T-helper 1 cell treated with Interleukin-12 subunit alpha and Interleukin-12 subunit beta and Interleukin-4 antibody, amounts not matched to agents 30 μg/mL and 1 μg/mL, for 36 hours (primary cell): ENCODE measurements around the gene CCDC71L.

Experiments used
- H3K27ac Mint-ChIP-seq: one replicate; pipeline ENCODE4 v1.8.0; 2021; ENCODE audit warnings: mild to moderate bottlenecking, mixed read lengths
- H3K27me3 Mint-ChIP-seq: one replicate; pipeline ENCODE4 v1.8.0; 2021; ENCODE audit warnings: low read depth, mixed read lengths
- H3K36me3 Mint-ChIP-seq: one replicate; pipeline ENCODE4 v1.8.0; 2021; ENCODE audit warnings: low read depth, mixed read lengths
- H3K4me1 Mint-ChIP-seq: one replicate; pipeline ENCODE4 v1.8.0; 2021; ENCODE audit warnings: low read depth, mixed read lengths
- H3K4me3 Mint-ChIP-seq: one replicate; pipeline ENCODE4 v1.8.0; 2021; ENCODE audit warnings: mild to moderate bottlenecking, moderate library complexity, mixed read lengths
- H3K9me3 Mint-ChIP-seq: one replicate; pipeline ENCODE4 v1.8.0; 2021; ENCODE audit warnings: mixed read lengths

CCDC71L gene

DNA sequence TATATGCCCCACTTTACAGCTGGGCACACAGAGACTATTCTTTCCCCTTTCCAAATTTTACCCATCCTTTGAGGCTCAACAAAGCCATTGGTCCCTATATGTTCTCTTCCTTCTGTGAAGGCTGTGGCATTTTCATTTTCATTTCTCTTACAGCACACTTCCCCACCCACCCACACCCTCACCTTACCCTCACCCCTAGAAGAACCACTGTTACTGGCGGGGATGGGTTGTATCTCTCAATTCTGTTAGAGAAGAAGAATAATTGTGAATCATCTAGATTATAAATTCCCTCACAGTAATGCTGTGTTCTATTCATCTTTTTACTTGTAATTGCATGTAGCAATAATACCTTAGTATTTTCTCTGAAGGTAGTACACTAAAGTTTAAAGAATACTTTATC lies 10.2 kb upstream of the CCDC71L start:
- no peaks in the 10 kb centered on the region for H3K27me3 Mint-ChIP-seq
- H3K4me3 Mint-ChIP-seq, result no peak overlapping the region
- H3K4me1 Mint-ChIP-seq, result no peaks in the 10 kb centered on the region
- H3K9me3 Mint-ChIP-seq, result peaks cover 19% of the 10 kb centered on the region
- no peak overlapping the region for H3K27ac Mint-ChIP-seq
- H3K36me3 Mint-ChIP-seq, result no peaks in the 10 kb centered on the region

DNA sequence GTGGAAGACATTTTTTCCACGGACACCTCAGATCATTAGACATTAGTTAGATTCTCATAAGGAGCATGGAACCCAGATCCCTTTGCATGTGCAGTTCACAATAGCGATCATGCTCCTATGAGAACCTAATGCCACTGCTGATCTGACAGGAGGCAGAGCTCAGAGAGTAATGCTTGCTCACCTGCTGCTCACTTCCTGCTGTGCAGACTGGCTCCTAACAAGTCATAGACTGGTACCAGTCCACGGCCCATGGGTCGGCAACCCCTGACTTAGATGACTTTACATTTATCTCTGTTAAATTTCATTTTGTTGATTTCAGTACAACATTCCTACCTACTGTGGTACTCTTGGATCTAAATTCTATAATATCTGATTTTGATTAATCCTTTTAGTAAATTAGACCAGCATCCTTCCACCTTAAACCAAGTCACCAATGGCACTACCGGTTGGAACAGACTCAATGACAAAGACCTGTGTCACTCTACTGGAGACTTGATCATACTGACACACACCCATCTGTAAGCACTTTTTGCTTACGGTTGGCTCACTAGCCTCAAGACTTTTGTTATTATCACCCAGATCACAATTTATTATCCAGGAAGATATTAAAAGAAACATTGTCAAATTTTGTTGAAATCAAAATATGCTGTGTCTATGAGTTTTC lies 8.0 kb upstream of the CCDC71L start:
- no peak overlapping the region for H3K27ac Mint-ChIP-seq
- no peaks in the 10 kb centered on the region for H3K27me3 Mint-ChIP-seq
- H3K4me1 Mint-ChIP-seq, result no peaks in the 10 kb centered on the region
- H3K36me3 Mint-ChIP-seq, result no peaks in the 10 kb centered on the region
- H3K9me3 Mint-ChIP-seq, result peaks cover 11% of the 10 kb centered on the region
- no peak overlapping the region for H3K4me3 Mint-ChIP-seq

DNA sequence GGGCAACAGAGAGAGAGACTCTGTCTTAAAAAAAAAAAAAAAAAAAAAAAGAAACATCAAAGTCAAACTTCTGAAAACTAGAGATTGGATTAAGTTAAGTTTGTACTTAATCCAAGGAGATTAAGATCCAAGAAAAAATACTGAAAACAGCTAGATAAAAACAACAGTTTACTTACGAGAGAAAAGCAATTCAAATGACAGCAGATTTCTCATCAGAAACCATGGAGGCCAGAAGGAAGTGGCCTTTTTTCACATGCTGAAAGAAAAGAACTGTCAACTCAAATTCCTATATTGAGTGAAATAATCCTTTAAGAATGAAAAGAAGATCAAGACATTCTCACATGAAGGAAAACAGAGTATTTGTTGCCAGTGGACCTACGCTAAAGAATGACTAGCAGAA lies 5.4 kb upstream of the CCDC71L start:
- peaks cover 4% of the 10 kb centered on the region for H3K4me1 Mint-ChIP-seq
- H3K4me3 Mint-ChIP-seq, result no peak overlapping the region
- peaks cover 6% of the 10 kb centered on the region for H3K9me3 Mint-ChIP-seq
- no peaks in the 10 kb centered on the region for H3K27me3 Mint-ChIP-seq
- H3K36me3 Mint-ChIP-seq, result no peaks in the 10 kb centered on the region
- no peak overlapping the region for H3K27ac Mint-ChIP-seq

DNA sequence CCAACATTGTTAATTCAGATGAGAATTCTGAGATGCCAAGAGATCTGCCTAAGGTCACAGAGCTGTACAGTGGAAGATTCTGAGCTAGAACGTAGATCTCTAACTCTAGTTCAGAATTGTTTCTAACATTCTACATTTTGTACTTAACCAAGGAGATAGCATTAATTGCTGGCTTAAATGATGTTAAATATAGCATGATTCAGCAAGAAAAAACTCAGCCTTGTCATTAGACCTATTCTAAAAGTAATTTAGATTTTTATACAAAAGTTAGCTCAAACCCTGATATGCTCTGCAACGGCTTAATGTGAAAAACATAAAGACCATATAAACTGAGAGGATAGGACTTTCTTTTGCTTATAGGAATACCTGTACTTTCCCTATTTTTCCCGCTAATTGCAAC lies 3.4 kb upstream of the CCDC71L start:
- no peak overlapping the region for H3K27ac Mint-ChIP-seq
- H3K4me3 Mint-ChIP-seq, result no peak overlapping the region
- H3K4me1 Mint-ChIP-seq, result peaks cover 11% of the 10 kb centered on the region
- H3K27me3 Mint-ChIP-seq, result no peaks in the 10 kb centered on the region
- H3K36me3 Mint-ChIP-seq, result peaks cover 1% of the 10 kb centered on the region
- H3K9me3 Mint-ChIP-seq, result no peaks in the 10 kb centered on the region

DNA sequence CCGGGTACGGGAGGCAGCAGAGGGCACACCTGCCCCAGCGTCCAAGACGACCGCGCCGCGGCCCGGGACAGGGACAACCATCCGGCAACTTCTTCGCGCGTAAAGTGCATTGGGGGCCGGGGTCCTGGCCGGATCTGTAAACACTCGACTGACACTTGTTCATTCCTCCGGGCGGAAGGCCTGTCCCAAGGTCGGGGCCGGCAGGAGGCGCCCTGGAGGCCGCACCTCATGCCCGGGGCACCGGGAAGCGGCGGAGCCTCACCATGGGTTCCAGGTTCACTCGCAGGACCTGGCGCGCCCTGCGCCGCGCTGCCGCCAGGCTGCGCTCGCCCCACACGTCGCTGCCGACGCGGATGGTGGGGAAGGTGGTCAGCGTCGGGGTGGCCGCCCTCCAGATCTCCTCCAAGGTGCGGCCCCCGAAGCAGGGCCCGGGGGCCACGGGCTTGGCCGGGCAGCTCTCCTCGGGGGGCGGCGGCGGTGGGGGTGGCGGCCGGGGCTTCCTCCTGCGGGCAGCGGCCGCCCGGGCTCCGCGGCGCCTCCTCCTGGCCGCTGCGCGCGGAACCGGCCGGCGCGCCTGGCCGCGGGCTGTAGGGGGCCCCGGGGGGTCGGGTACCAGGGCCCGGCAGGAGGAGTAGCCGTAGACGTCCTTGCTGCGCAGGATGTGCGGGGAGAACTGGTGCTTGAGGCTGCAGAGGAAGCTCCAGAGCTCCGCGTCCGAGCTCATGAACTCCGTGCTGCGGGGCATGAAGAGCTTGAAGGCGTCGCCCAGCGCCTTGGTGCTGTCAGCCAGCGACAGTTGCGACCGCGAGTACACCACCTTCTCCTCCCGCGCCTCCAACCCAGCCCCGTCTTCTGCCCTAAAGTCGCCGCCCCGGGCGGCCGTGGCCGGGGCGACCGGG lies 746 bp downstream of the CCDC71L start:
- peaks cover 28% of the 10 kb centered on the region for H3K4me1 Mint-ChIP-seq
- peak overlapping the region; percentile 95 for H3K4me3 Mint-ChIP-seq
- H3K36me3 Mint-ChIP-seq, result peaks cover 1% of the 10 kb centered on the region
- no peaks in the 10 kb centered on the region for H3K27me3 Mint-ChIP-seq
- H3K27ac Mint-ChIP-seq, result peak overlapping the region; percentile 67
- no peaks in the 10 kb centered on the region for H3K9me3 Mint-ChIP-seq

DNA sequence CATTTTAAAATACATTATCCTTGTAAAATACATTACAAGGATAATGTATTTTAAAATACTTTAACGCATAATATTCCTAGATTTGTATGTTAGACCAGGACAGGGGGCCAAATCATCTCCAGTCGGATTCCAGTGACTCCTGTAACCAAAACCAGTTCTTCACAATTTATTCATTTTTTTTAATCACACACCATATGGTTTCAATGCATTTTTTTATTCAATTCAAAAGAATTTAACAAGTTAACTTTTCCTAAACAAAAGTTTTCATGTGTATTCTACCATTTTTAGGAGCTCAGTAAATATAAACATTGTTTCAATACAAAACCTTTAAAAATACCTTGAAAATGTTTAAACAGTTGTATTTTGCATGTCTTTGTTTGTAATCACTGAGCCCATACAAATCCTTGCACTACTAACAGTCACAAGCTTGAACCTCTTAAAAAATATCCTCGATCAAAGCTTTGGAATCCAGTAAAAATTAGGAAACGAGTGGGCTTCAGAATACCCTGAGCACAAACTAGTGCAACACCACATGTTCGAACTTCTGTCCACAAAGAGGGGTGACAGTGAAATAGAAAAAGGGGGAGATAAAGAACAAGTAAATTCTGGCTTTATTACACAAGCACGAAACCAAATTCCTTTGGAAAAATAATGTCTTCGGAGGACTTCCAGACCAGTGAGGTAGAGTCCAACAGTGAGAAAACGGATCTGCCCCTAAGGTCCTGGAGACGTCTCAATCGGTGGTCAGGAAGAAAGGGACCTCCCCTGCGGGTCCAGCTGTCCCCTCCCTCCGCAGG lies 1.6 kb downstream of the CCDC71L start:
- Mint-ChIP-seq H3K4me1 (peaks cover 28% of the 10 kb centered on the region), H3K9me3 (no peaks in the 10 kb centered on the region), H3K36me3 (peaks cover 1% of the 10 kb centered on the region), H3K27me3 (peaks cover 3% of the 10 kb centered on the region), H3K27ac (peak overlapping the region; percentile 79), H3K4me3 (peak overlapping the region; percentile 95)

DNA sequence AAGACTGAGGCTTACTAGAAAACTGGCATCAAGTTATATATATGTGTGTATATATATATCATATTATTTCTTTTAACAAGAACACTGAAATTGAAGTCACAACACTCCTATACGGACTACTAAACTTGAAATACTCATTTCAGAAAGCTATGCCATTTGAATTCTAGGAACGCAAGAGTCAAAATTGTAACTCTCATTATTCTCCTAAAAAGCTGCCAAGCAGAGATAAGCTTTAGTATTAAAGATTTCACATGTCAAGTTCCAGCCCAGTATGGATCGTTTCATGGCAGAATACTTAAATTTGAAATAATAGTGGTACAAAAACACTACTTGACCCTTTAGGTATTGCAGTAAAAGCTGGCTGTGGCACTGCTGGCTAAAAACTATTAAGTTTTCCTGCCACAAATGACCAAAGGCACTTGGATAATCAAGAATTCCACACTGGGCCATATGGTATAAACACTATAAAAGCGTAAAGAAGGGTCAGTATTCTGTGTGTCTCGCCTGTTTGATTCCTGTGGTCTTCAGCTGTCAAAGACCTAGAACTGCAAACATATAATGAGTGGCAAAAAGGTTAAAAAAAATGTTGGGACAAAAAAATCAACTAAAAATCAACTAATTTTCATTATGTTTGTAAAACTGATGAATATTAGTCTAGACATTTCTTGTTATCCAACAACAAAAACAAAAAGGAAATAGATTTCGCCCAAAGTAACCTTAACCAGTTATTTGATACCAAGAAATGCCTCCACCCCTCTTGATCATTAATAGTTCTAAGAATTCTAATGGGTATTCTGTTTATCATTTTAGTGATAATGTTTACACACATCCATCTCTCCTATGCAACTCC lies 2.4 kb downstream of the CCDC71L start:
- no peak overlapping the region for H3K4me3 Mint-ChIP-seq
- peaks cover 1% of the 10 kb centered on the region for H3K36me3 Mint-ChIP-seq
- H3K27ac Mint-ChIP-seq, result no peak overlapping the region
- H3K4me1 Mint-ChIP-seq, result peaks cover 28% of the 10 kb centered on the region
- H3K27me3 Mint-ChIP-seq, result peaks cover 10% of the 10 kb centered on the region
- H3K9me3 Mint-ChIP-seq, result no peaks in the 10 kb centered on the region

DNA sequence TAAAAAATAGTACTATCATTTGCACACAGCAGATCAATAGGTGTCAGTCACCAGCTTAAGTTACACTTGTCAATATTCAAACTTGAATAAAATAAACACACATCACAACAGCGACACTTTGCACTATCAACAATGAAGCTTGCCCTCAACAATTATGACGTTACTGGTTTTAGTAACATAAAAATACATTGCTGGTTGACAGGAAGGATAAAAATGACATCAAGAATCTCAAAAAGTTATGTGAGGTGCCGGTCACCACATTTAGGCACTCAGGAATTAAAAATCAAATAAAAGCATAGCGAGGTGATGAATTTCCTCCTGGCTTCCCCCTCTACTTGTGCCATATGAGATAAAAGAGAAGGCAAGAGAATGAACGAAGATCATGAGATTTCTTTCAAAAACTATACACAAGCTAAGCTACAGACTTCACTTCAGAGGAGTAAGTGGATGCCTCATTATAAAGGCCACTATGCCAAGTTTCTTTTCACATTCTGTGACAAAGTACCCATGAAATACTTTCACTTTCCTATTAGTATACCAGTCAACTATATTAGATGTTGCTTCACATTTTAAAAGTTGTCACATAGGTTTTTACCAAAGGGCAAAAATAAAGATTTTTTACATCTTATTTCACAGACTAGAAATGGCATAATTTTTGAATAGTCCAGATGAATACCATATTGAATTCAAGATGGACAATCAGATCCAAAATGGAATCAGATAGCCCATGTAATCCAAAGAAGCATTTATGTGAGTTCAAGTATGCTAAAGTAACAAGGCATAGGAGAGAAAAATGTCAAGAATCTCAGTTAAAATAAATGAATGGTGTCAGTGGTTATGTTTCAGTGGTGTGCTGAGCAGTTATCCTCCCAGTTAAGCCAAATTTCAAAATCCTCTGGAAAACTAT lies 3.6 kb downstream of the CCDC71L start:
- peaks cover 20% of the 10 kb centered on the region for H3K27me3 Mint-ChIP-seq
- H3K9me3 Mint-ChIP-seq, result no peaks in the 10 kb centered on the region
- peaks cover 27% of the 10 kb centered on the region for H3K4me1 Mint-ChIP-seq
- no peak overlapping the region for H3K27ac Mint-ChIP-seq
- H3K4me3 Mint-ChIP-seq, result no peak overlapping the region
- H3K36me3 Mint-ChIP-seq, result peaks cover 1% of the 10 kb centered on the region

DNA sequence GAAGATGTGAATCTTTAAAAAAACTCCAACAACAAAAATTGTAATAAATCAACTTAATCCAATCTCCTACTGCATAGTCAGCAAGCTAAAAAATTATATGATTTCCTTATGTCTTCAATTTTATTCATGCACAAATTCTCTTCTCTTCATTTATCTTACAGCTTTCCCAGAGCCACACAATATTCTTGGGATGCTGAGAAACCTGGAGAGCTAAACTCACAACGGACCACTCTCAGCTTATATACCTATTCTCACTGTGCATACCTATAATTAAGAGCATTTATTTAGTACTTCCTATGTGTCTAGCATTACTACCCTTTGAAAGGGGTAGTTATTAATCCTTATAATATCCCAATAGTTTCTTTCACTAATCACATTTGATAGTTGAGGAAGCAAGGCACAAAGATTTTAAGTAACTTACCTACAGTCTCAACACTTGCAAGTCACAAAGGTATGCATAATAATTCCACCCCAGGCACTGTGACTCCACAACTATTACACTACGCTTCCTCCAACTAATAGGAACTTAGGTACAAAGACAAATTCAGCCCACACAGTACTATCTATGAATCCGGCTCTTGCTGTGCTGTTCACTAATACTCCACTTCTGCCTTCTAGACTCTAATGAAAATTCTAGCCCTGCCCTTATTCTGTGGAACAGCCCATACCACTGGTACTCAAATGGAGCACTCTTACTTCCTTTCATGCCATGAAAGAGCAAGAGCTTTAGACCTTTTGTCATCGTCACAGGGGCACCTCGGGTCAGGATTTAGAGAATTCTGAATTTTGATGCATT lies 5.1 kb downstream of the CCDC71L start:
- peaks cover 1% of the 10 kb centered on the region for H3K36me3 Mint-ChIP-seq
- H3K27ac Mint-ChIP-seq, result no peak overlapping the region
- H3K4me3 Mint-ChIP-seq, result no peak overlapping the region
- no peaks in the 10 kb centered on the region for H3K9me3 Mint-ChIP-seq
- peaks cover 20% of the 10 kb centered on the region for H3K4me1 Mint-ChIP-seq
- peaks cover 20% of the 10 kb centered on the region for H3K27me3 Mint-ChIP-seq

DNA sequence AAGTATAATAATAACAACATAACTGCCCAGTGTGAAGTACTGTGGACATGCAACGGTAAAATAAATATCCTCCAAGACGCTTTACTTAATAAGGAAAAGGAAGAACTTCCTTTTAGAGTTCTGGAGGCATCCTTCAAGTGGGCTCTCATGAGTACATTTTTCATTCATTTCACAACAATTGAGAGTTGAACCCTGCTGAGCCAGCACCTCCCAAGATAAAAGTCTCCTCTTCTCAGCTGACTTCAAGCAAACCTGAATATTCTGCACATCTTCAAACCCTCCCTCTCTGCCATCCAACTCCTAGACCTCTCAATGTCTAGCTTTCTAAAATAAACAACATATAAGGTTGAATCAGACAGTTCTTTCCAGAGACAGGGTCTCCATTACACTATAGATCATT lies 7.5 kb downstream of the CCDC71L start:
- Mint-ChIP-seq H3K4me1 (peaks cover 8% of the 10 kb centered on the region), H3K9me3 (no peaks in the 10 kb centered on the region), H3K27me3 (peaks cover 20% of the 10 kb centered on the region), H3K36me3 (no peaks in the 10 kb centered on the region), H3K4me3 (no peak overlapping the region), H3K27ac (no peak overlapping the region)

DNA sequence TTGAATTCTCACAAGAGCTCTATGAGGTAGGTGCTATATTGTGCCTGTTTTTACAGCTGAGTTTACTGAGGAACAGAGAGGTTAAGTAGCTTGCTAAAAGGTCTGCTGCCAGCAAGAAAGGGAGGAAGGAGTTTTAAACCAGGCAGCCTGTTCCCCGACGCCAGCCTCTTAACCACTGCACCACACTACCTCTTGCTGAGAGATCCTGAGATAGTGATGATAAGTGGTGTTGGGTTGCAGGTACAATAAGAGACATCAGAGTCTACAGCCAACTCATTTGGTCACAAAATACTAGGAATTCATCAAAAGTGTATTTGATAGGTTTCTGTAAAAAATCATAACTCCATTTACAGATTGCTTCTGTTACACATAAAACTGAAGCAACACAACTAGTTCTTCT lies 8.0 kb downstream of the CCDC71L start:
- Mint-ChIP-seq H3K9me3 (no peaks in the 10 kb centered on the region), H3K4me1 (peaks cover 7% of the 10 kb centered on the region), H3K27me3 (peaks cover 20% of the 10 kb centered on the region), H3K27ac (no peak overlapping the region), H3K4me3 (no peak overlapping the region), H3K36me3 (no peaks in the 10 kb centered on the region)

DNA sequence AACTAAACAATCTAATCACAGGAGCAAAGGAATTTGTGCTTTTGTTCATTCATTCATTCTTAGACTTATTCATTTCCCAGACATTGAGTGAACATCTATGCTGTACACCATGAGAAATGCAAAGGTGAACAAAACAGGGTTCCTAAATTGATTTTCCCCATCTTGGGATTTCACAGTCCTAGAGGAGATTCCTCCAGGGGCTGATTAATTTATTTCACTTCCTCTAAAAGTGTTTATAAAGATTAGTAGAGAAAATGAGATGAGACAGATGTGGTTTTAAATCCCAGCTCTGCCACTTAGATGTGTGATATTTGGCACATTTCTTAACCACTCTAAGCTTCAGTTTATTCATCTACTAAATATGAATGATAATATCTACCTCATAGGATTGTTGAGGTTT lies 8.9 kb downstream of the CCDC71L start:
- Mint-ChIP-seq H3K9me3 (no peaks in the 10 kb centered on the region), H3K4me1 (peaks cover 2% of the 10 kb centered on the region), H3K4me3 (no peak overlapping the region), H3K36me3 (no peaks in the 10 kb centered on the region), H3K27ac (no peak overlapping the region), H3K27me3 (peaks cover 24% of the 10 kb centered on the region)

DNA sequence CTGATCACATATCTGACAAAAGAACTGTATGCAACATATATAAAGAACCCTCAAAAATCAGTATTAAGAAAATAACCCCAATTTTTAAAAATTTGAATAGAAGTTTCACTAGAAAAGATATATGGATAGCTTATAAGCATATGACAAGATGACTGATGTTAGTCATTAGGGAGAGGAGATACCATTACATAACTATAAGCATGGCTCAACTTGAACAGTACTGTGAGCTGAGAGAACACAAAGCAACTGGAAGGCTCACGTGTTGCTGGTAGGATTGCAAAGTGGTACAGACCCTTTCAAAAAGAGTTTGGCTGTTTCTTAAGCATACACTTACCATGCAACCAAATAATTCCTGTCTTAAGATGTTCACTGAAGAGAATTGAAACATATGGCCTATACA lies 14.7 kb downstream of the CCDC71L start:
- H3K4me3 Mint-ChIP-seq, result no peak overlapping the region
- H3K4me1 Mint-ChIP-seq, result no peaks in the 10 kb centered on the region
- H3K27me3 Mint-ChIP-seq, result peaks cover 7% of the 10 kb centered on the region
- H3K27ac Mint-ChIP-seq, result no peak overlapping the region
- no peaks in the 10 kb centered on the region for H3K36me3 Mint-ChIP-seq
- no peaks in the 10 kb centered on the region for H3K9me3 Mint-ChIP-seq
